DMS 273 (cell line): ENCODE data around the gene PELO.
"Not testable (repeated sequence)": the region's sequence is repeated elsewhere in the genome, so short reads cannot be mapped to it uniquely, and the experiment has no call there.

ENCODE experiments used
- DNase-seq: peaks from one replicate; lab custom pipeline; 2025; ENCODE audit not compliant: unreplicated experiment; lab: John Stamatoyannopoulos, UW

PELO gene

DNA sequence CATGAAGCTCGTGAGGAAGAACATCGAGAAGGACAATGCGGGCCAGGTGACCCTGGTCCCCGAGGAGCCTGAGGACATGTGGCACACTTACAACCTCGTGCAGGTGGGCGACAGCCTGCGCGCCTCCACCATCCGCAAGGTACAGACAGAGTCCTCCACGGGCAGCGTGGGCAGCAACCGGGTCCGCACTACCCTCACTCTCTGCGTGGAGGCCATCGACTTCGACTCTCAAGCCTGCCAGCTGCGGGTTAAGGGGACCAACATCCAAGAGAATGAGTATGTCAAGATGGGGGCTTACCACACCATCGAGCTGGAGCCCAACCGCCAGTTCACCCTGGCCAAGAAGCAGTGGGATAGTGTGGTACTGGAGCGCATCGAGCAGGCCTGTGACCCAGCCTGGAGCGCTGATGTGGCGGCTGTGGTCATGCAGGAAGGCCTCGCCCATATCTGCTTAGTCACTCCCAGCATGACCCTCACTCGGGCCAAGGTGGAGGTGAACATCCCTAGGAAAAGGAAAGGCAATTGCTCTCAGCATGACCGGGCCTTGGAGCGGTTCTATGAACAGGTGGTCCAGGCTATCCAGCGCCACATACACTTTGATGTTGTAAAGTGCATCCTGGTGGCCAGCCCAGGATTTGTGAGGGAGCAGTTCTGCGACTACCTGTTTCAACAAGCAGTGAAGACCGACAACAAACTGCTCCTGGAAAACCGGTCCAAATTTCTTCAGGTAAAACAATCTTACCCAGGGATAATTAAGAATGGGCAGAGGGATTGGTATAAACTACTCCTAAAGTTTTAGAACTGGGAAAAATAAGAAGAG, 12.9 kb downstream of the PELO start:
- peak; percentile 68 for DNase-seq

DNA sequence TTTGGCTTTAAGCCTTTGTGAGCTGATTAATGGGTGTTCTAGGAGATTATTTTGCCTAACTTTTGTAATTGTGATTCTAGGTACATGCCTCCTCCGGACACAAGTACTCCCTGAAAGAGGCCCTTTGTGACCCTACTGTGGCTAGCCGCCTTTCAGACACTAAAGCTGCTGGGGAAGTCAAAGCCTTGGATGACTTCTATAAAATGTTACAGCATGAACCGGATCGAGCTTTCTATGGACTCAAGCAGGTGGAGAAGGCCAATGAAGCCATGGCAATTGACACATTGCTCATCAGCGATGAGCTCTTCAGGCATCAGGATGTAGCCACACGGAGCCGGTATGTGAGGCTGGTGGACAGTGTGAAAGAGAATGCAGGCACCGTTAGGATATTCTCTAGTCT, 13.6 kb downstream of the PELO start:
- peak; percentile 8 for DNase-seq

DNA sequence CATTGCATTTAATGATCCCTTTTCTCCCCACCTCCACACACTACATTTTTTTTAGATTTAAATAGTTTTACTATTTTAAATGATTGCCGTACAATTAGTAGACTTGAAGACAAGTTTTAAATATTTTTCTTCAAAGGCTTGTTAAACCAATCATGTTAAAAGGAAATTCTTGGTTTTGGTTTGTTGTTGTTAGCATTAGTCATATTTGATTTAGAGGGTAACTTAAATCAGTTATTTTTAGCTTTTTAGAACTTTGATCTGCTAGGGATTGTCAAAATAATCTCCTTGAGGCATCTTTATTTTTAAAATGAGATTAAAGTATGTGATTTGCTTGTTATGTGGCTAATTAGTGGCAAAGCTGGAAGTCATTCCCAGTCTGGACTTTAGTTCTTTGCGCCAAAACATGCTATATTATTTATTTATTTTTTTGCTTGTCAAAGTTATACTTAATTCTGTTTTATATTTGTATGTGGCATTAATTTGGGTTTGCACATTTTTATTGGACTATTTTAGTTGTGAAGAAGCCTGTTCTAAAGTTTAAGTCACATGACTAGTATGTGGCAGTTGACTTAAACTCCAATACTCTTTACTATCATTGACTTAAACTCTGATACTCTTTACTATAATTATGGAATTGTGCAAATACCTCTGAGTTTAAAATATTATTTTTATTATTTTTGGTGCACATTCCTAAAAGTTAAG, 14.7 kb downstream of the PELO start:
- no peak for DNase-seq

DNA sequence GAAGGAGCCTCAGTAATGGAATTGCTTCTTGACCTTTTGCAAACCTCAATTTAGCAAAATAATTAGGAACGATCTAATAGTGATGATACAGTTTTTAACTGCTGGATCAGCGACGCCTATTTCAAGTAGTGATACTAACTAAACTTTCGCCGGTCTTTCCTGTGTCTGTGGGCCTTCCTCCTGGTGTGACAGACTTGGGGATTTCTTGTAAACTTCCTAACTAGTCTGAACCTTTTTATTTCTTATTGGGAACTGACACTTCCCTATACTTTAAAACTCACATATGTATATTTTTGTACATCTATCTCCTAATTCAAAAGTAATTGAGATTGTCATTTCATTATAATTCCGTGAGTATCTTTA, 15.2 kb downstream of the PELO start:
- no peak for DNase-seq

DNA sequence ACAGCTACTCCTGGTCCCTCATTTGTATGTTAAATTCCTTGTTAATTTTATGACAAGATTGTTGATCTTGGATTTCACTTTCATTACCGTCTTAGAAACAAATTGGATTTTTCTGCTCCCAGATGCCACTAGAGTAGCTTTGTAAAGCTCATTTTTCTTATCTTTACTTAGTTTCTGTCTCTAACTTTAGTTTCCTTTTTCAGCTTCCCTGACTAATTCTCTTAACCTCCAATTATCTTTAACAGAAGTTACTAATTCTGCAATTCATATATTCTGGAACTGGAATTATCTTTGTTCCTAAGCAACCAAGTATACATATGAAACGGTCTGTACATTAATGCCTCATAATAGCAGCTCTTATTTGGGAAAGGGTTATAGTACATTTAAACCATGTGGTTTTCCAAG, 16.7 kb downstream of the PELO start:
- DNase-seq, result no peak

DNA sequence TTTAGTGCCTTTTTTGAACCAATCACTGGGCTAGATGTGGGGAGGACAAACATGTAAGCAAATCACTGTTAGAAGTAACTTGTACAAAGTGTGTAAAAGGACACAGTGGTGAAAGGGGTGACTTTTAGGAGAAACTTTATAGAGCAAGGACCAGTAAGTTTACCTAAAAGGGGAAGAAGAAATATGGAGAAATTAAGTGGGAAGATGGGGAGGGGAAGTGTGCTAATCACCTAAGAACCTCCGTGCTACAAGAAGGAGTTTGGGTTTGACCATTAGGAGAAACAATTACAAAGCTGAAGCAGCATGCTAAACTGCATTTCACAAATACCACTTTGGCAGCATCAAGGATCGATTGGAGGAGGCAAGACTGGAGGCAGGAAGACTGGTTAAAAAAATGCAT, 17.3 kb downstream of the PELO start:
- DNase-seq, result no peak

DNA sequence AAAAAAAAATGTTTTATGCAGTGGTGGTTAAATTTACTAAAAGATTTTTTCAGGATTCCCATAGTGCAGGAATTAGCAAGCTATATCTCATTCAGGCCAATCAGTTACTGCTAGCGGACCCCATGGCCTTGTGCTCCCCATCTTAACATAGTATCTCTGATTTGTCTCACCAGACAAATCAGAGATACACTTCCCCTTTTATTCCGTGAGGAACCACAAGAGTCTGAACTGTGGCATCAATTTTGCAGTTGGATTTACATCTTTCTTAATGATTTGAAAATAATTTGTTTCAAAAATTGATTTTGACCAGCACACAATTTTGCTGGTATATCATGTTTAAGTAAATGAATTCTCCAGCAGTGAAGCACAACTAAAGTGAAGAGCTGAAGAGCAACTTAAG, 17.9 kb downstream of the PELO start:
- DNase-seq, result no peak

DNA sequence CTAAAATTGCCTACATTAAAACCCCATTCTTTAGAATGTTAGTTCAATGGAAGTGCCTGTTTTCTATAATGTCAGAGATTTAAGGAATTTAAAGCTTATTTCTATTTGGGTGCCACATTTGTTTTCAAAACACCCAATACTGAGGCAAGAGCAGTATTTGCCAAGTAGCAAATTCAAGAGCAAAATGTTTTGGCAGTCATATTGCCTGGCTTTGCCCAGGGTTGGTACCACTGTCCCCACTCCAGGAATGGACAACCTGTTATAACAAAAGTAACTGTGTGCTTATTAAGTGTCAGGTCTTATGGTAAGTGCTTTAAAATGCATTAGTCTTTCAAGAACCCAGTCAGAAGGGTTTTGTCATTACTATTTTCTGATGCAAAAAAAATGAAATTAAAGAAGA, 19.3 kb downstream of the PELO start:
- DNase-seq, result no peak

DNA sequence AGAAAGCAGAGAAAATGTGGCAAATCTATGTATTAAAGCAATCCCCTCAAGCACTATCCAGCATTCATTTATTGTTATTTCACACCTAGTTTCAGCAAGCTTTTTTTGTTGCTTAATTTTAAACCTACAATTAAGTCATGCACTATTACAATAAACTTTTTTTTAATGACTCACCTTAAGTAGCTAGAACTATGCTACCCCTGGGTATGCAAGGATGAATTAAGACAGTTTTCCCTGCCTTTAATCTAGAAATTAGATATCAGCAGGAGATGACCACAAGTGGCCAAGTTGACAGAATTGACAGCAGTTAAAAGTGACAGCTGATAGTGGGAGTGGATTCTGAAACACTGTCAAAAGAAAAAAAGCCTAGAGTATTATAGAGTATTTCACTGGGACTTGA, 20.0 kb downstream of the PELO start:
- DNase-seq, result no peak

DNA sequence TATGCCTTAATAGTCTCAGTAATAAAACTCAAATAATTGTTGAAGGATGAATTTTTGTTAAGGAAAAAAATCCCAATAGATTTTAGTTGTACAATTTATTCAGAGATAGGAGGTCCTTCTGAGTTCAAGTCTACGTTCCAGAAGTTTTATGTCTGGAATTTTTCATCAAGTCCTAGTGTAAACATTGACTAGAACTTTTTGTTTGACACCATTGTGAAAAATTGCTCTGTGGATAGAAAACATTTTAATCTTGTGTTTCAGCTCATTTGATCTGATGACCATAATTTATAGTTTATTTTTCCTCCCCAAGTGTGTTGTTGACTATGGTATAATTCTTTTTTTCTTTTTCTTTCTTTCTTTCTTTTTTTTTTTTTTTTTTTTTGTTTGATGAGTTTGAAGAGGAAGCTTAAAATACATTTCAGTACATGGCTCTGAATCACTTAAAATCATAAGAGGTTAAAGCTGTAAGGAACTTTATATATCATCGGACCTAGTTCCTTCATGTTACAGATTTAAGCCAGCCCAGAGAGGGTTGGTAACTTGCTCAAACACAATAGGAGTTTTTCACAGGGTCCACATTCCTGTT, 20.7 kb downstream of the PELO start:
- no peak for DNase-seq

DNA sequence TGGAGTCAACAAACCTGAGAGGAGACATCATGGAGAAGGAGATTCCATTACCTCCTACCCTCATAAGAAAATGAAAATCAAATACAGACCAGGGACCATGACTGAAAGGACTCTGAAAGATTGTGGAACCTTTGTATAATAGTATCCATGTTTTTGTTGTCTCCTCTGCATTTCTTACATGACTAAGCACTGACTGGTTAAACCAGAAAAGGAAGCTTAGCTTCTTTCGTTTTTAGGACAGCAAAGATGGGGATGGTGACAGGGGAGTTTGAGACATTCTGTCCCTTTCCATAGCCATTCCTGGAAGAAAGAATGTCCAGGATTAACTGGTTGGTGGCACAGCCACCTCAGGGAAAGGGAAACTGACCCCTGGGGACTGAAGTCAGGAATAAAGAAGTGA, 22.2 kb downstream of the PELO start:
- DNase-seq, result no peak

DNA sequence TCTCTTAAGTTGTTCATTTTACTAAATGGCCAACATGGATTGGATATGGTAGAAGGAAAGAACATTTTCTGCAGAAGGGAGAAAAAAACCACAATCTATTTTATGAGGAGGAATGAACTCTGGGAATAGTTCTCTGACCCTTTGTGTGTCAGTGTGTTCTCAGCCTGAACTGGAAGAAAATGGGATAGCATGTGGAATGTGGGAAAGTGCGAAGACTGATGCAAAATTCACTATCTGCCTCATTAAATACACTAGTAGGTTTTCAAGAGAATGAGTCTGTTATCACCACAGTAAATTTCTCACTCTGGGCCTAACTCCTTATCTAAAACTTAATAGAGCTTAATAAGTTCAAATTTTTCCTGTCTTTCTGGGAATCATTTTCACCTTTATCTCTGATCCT, 22.7 kb downstream of the PELO start:
- no peak for DNase-seq

DNA sequence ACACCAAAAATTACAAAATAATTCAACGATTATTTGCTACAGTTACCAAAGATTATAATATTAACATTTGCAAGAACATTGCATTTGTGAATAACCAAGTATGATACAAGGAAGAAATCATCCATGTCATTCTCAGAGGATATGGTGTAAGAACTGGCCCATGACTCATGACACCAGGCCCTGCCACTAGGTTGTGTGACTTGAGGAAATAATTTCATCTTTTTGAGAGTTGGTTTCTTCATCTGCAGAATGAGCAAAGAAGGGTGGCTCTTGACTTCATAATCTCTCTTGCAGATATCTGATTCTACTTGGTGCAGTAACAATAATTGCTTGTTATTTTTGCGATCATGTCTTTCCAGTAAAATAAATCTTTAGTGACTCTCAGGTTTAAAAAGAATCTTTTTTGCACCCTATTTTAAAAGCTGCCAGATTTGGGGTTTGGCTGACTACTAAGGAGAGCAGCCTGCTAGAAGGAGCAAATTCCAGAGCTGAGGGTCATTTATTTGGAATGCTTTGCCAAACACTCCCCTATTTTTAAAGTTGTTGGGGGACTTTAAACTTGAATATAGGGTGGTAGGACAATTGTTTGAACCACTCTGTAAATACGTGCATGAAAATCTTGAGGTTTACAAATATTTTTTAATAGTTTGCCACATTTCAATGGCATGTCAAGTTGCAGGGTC, 23.5 kb downstream of the PELO start:
- DNase-seq, result no peak

DNA sequence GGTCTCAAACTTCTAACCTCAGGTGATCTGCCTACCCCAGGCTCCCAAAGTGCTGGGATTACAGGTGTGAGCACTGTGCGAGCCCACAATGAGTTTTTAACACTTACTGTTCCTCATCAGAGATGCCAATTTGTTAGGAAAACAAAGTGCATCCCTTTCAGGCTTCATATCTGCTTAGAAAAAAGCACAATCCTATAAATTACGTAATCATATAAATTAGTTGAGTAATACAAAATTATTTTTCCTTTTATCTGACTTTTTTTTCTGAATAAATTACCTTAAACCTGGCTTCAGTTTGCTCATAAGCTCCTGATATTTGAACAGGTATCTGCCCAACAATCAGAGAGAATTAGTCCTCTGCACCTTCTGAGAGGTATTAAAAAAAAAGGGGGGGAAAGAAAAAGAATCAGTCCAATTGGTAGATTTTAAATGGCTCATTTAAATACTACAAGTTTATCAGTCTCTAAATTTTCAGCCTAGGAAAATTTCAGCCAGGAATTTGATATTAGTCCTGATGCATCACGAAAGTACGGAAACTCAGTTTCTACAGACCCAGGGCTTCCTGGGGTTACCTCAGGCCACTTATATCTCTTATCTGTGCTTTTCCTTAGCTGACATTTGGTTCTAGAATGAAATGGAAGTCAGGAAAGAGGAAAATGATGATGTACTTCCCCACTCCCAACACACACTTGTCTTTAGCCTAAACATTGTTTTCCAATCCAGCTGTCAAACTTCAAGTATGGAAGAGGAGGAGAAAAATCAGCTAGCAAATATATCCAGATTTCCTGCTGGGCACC, 26.8 kb downstream of the PELO start:
- no peak for DNase-seq

DNA sequence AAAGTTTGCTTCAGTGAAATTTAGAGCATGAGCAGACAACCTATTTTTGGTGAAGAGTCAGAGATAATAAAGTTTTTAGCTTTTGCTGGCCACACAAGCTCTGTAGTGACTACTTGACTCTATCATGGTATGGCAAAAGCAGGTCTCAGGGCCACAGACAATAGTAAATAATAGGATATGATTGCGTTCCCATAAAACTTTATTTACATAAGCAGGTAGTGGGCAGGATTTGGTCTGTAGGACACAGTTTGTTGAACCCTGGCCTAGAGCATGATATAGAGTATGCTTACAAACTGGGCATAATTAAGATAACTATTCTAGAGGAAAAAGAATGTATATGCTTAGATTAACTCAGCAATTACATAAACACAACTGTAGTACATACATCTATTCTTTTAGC, 30.1 kb downstream of the PELO start:
- no peak for DNase-seq

DNA sequence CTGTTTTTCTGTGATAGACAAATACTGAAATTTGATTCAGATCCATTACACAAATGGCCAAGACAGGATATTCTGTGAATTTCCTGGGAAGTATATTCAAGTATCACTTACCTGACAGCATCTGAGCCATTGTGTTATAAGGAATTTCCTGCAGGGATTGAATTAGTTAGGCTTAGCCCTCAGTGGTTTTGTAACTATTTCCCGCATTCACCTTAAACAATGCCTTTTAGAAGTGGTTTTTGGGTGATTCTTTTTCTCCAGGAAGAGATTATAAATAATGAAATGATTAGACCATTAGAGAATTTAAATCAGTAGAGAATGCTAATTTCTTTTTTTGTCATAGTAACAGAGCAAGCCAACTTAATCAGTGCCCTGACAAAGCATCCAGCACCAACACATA, 30.6 kb downstream of the PELO start:
- no peak for DNase-seq

DNA sequence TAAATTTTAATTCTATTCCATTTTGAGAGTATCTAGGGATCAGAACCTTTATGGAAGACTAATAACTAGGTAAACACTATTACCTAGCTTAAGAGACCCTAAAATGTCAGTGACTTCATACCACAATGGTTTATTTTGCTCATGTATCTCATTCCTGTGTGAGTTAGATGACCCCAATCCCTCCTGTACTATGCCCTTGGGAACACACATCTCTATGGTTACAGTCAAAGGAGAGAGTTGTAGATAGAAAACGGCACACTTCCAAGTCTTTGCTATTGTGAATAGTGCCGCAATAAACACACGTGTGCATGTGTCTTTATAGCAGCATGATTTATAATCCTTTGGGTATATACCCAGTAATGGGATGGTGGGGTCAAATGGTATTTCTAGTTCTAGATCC, 31.1 kb downstream of the PELO start:
- not testable (repeated sequence) for DNase-seq

DNA sequence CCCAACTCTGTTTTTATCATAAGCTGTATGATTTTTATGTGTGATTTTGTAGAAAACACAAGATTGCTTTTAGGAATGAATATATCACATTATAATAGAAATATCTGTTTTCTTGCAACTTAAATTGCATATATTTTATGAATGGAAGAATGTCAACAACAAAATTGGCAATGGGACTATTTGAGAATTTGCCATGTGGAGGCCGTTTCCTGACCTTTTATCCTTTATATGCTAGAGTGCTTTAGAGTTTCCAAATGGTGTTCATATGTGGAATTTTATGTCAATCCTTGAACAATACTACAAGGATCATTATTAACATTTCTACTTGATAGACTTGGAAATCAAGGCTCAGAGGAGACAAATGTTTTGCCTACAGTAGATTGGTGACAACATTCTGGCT, 34.2 kb downstream of the PELO start:
- no peak for DNase-seq

DNA sequence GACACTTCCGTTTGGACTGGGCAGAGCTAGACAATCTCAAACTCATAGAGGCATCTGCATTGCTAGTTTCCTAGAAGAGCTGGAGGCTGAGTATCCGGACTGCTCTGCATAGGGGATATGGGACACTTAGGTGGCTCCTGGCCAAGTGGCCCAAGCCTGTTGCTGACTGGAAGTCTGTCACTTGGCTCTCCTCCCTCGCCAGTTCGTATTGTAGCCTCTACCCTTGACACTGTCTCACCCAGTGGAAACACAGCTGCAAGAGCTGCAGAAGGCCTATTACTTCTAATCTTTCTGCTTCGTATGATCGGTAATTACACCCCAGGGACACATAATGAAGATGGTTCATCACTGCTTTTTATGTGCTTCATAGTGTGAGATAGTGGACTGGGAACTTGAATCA, 34.7 kb downstream of the PELO start:
- DNase-seq, result peak; percentile 3

DNA sequence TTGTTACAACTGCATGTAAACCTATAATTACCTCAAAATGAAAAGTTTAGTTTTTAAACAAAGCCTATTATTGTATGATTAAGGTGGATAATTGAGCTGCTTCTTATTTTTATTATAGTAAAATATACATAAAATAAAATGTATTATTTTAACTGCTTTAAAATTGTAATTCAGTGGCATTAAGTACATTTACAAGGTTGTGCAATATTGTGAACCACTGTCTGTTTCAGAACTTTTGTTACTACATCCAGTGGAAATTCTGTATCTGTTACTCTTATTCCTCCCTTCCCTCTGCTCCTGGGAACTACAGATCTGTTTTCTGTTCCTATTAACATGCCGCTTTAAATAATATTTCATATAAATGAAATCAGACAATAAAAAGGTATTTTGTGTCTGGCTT, 37.1 kb downstream of the PELO start:
- DNase-seq, result no peak

DNA sequence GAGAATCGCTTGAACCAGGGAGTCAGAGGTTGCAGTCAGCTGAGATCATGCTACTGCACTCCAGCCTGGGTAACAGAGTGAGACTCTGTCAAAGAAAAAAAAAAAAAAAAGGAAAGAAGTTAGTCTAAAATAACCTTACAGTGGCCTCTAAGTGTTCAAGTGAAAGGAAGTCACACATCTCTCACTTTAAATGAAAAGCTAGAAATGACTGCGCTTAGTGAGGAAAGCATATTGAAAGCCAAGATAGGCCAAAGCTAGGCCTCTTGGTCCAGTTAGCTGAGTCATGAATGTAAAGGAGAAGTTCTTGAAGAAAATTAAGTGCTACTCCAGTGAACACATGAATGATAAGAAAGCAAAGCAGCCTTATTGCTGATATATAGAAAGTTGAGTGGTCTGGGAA, 38.1 kb downstream of the PELO start:
- no peak for DNase-seq
